ENCODE results near the gene HSD17B3. TPM values are rescaled to one million over a fixed set of nuclear protein-coding genes. Genes with fewer than 3 reads are reported as not detected.

HSD17B3 gene
- total and polyA plus RNA-seq, 2 donors (not counting 3 experiments of a cell fraction or from before 2014, with no cell fraction given), result 0.46 TPM; not detected in 1

DNA sequence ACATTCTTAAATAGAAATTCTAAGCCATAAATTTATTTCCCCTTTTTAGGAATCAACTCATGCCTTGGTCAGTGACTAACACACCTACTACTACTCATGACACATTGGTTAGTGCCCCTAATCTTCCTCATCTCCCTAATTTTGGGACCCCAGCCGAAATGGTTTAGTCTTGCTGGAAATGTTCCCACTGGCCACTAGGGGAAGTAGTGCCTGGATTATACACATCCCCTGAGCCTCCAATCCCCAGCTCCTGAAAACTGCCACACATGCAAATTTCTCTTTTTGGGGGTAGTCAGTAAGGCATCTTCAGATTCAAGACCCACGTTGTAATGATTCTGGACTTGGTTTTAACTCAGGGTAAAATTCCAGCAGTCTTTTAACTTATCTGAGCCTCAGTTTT lies 79.8 kb downstream of the HSD17B3 start:
- POLR2A ChIA-PET, result no interaction called here
- dilution Hi-C loops (cut with MboI; ENCODE audit: extremely low pct_ligation_motif_present, low sequenced_read_pairs), result no loop called here

More for the DNA sequence above, 79.8 kb downstream of the HSD17B3 start:
- H3K9me1 ChIP-seq (replicated peaks; ENCODE audit: control insufficient read depth, extremely low read depth, insufficient read depth, low read length), result no peaks in the 10 kb centered on the region
- H3K4me1 ChIP-seq (ENCODE audit: control insufficient read depth, extremely low read depth, insufficient read depth, low read length), result peaks cover 7% of the 10 kb centered on the region
- no peaks in the 10 kb centered on the region for H3K36me3 ChIP-seq (ENCODE audit: control insufficient read depth in 2 of 2, extremely low read depth in 1 of 2, insufficient read depth in 2 of 2, low read length in 2 of 2)
- no peak overlapping the region for H3K9ac ChIP-seq (replicated peaks; ENCODE audit: extremely low read depth, insufficient read depth, low read length)
- H4K20me1 ChIP-seq (replicated peaks; ENCODE audit: control insufficient read depth, extremely low read depth, insufficient read depth, low read length), result no peaks in the 10 kb centered on the region
- no peak overlapping the region for H3K4me3 ChIP-seq (replicated peaks in 1 of 3; ENCODE audit: insufficient read depth in 1 of 3, low read depth in 1 of 3, low read length in 3 of 3)
- no peaks in the 10 kb centered on the region for H3K79me2 ChIP-seq (ENCODE audit: control insufficient read depth, insufficient read depth, low read length)
- peaks cover 0 to 9% of the 10 kb centered on the region in 2 experiments for H3K27me3 ChIP-seq (ENCODE audit: control insufficient read depth in 2 of 2, insufficient read depth in 2 of 2, low read length in 2 of 2)
- H3K9me3 ChIP-seq (replicated peaks; ENCODE audit: control insufficient read depth, insufficient read depth, low read length), result no peaks in the 10 kb centered on the region
- BruUV-seq (replicated peaks), result no TSS peak
- no peak overlapping the region for H2AFZ ChIP-seq (ENCODE audit: low read depth, low read length)
- TF ChIP-seq EZH2 (IDR thresholded peaks at IDR 0.05; ENCODE audit: borderline replicate concordance, low read depth, low read length, severe bottlenecking) (no peak), MYC (IDR thresholded peaks at IDR 0.05; ENCODE audit: low read depth, low read length) (no peak), POLR2A (IDR thresholded peaks at IDR 0.05; ENCODE audit: low read depth, low read length) (no peak), FOS (IDR thresholded peaks at IDR 0.05; ENCODE audit: borderline replicate concordance, insufficient read depth, low read length) (no peak), GATA2 (IDR thresholded peaks at IDR 0.05; ENCODE audit: insufficient read depth, insufficient read length, low read depth, low read length) (no peak), JUN (IDR thresholded peaks at IDR 0.05; ENCODE audit: borderline replicate concordance, insufficient read depth, insufficient read length, low read depth) (no peak)
- TF ChIP-seq, protein P1, sequence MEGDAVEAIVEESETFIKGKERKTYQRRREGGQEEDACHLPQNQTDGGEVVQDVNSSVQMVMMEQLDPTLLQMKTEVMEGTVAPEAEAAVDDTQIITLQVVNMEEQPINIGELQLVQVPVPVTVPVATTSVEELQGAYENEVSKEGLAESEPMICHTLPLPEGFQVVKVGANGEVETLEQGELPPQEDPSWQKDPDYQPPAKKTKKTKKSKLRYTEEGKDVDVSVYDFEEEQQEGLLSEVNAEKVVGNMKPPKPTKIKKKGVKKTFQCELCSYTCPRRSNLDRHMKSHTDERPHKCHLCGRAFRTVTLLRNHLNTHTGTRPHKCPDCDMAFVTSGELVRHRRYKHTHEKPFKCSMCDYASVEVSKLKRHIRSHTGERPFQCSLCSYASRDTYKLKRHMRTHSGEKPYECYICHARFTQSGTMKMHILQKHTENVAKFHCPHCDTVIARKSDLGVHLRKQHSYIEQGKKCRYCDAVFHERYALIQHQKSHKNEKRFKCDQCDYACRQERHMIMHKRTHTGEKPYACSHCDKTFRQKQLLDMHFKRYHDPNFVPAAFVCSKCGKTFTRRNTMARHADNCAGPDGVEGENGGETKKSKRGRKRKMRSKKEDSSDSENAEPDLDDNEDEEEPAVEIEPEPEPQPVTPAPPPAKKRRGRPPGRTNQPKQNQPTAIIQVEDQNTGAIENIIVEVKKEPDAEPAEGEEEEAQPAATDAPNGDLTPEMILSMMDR (IDR thresholded peaks at IDR 0.05; ENCODE audit: extremely low read depth in 1 of 2, insufficient read depth in 1 of 2, low read depth in 1 of 2, low read length in 2 of 2), result peak; percentile 47 to 53
- CTCF ChIA-PET, result interaction anchor here (0.8 to 2.5 kb wide), 6 partner anchors 10 to 1039 kb away, joined by 3 to 26 read pairs (median 4); no protein-coding TSS in a partner anchor
- DNase-seq (ENCODE audit: low read depth, low spot score) (no peak), FAIRE-seq (peak; percentile 50)
- no peak overlapping the region for H3K27ac ChIP-seq (ENCODE audit: insufficient read depth, low read depth, low read length)
- intact Hi-C loops (cut with micrococcal nuclease), result loop anchor here (2.0 kb wide), 1 partner anchor 95 kb away; no protein-coding TSS in a partner anchor
- H3K4me2 ChIP-seq (ENCODE audit: insufficient read depth, low read length), result no peak overlapping the region

All from endothelial cell of umbilical vein (primary cell).